ENCODE measurements around the gene C19orf25. TPM values are rescaled to one million over a fixed set of nuclear protein-coding genes. Genes with fewer than 3 reads are reported as not detected.

The C19orf25 gene
- total and polyA plus RNA-seq, 10 of the 15 experiments (the other 5 are each of a cell fraction or from before 2014, with no cell fraction given): 1.2 to 67.0 (median 25.6) TPM

DNA sequence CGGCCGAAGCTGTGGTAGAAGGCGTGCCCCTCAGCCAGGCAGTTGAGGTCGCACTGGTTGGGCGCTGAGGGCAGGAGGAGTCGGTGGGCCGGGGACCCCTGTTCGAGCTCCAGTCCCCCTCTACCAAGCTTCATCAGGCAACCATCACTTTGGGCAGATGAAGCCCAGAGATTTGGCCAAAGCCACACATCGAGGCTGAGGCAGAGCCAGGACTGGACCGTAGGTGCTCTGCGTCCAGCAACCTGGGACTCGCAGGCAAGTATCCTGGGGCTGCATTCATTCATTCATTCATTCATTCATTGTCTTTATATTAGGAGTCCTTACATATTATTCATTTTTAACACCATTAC, 29.5 kb upstream of the C19orf25 start:
- ChIA-PET POLR2A (no interaction called here), CTCF (interaction anchor here (1.0 kb wide), 1 partner anchor 11 kb away, joined by 5 read pairs; no protein-coding TSS in a partner anchor), RAD21 (ENCODE audit: unreplicated experiment) (no interaction called here), SMC1A (ENCODE audit: uncharacterized antibody, unreplicated experiment) (no interaction called here)
- Histone ChIP-seq H3K4me1 (ENCODE audit: control insufficient read depth, insufficient read depth, low read length) (no peaks in the 10 kb centered on the region), H4K20me1 (ENCODE audit: control insufficient read depth, insufficient read depth) (no peaks in the 10 kb centered on the region), H3K36me3 (ENCODE audit: control insufficient read depth in 2 of 2, insufficient read depth in 2 of 2, low read length in 1 of 2) (no peaks in the 10 kb centered on the region), H3K27me3 (replicated peaks in 1 of 2; ENCODE audit: control insufficient read depth in 2 of 2, insufficient read depth in 2 of 2, low read length in 1 of 2) (no peaks in the 10 kb centered on the region; a peak in 2 of 4 replicates), H3K79me2 (ENCODE audit: control insufficient read depth, insufficient read depth, low read length) (no peaks in the 10 kb centered on the region), H2AFZ (ENCODE audit: control insufficient read depth, low read depth, low read length) (no peak overlapping the region), H3K4me2 (ENCODE audit: control insufficient read depth, insufficient read depth) (no peak overlapping the region), H3K4me3 (no peak overlapping the region), H3K9ac (ENCODE audit: control insufficient read depth, insufficient read depth, low read length) (no peak overlapping the region), H3K9me3 (replicated peaks; ENCODE audit: control insufficient read depth, insufficient read depth, low read length) (no peaks in the 10 kb centered on the region; the same call in 2 of the 3 replicates), H3K27ac (ENCODE audit: control insufficient read depth, insufficient read depth) (no peak overlapping the region)
- no peak for DNase-seq (ENCODE audit: low read depth, low spot score)
- 50% methylated on average over 12 of the region's 12 CpGs for WGBS (ENCODE audit: insufficient coverage, insufficient replicate concordance, low lambda C conversion rate, missing lambda C conversion rate)
- peak; percentile 74 for TF ChIP-seq ZNF24 (IDR thresholded peaks at IDR 0.05)
- no peak for TF ChIP-seq FOXM1 (IDR thresholded peaks at IDR 0.05; ENCODE audit: low read depth, low read length)
- TF ChIP-seq STAT3 (IDR thresholded peaks at IDR 0.05; ENCODE audit: low read depth, low read length): no peak
- no peak for TF ChIP-seq SPI1 (IDR thresholded peaks at IDR 0.05; ENCODE audit: borderline replicate concordance, insufficient read depth, low read depth, low read length)
- no peak for FAIRE-seq
- ATAC-seq: no peak
- in situ Hi-C loops (cut with MboI) (no loop called here), intact Hi-C loops (cut with micrococcal nuclease; ENCODE audit: unreplicated experiment) (no loop called here)
- BruUV-seq (replicated peaks): no TSS peak

DNA sequence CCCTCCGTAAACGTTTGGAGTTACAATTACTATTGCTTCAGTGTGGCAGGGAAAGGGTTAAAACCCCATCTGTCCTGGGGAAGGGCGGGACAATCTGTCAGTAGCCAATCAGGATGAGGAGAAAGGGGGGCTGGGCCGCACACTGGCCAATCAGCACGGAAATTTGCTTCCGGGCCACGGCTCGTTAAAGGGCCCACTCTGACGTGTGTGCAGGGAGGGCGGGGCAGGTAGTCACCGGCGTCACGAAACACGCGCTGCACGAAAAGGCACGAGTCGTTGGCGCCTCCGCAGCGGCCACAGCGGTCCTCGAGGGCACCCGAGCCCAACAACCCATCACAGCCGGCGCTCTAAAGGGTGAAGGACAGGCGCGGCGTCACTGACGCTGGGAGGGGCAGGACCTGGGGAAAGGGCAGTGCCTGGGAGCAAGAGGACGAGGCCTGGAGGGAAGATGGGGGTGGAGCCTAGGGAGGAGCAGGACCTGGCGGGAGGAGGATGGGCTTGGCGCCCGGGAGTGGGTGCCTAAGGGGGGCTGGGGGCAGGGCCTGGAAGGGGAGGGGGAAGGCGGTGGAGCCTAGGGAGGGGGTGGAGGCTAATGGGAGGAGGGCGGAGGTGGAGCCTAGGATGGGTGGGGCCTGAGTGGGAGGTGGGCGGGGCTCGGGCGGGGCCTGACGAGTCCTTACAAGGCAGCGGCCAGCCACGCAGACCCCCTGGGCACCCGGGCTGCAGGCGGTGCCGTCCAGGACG, 28.9 kb upstream of the C19orf25 start:
- in situ Hi-C loops (cut with MboI) (no loop called here), intact Hi-C loops (cut with micrococcal nuclease; ENCODE audit: unreplicated experiment) (no loop called here)
- no peaks in the 10 kb centered on the region for H4K20me1 ChIP-seq (ENCODE audit: control insufficient read depth, insufficient read depth)
- H2AFZ ChIP-seq (ENCODE audit: control insufficient read depth, low read depth, low read length): peak overlapping the region; percentile 87
- no peaks in the 10 kb centered on the region for H3K4me1 ChIP-seq (ENCODE audit: control insufficient read depth, insufficient read depth, low read length)
- no TSS peak for BruUV-seq (replicated peaks)
- ATAC-seq: peak; percentile 82
- ChIA-PET SMC1A (ENCODE audit: uncharacterized antibody, unreplicated experiment) (no interaction called here), CTCF (interaction anchor here (1.0 kb wide), 1 partner anchor 11 kb away, joined by 5 read pairs; no protein-coding TSS in a partner anchor), RAD21 (ENCODE audit: unreplicated experiment) (no interaction called here), POLR2A (no interaction called here)
- peak overlapping the region; percentile 42; the same call in 1 of the 2 replicates for H3K4me3 ChIP-seq
- H3K27ac ChIP-seq (ENCODE audit: control insufficient read depth, insufficient read depth): no peak overlapping the region
- H3K36me3 ChIP-seq (ENCODE audit: control insufficient read depth in 2 of 2, insufficient read depth in 2 of 2, low read length in 1 of 2): no peaks in the 10 kb centered on the region
- 18% methylated on average over 33 of the region's 46 CpGs for WGBS (ENCODE audit: insufficient coverage, insufficient replicate concordance, low lambda C conversion rate, missing lambda C conversion rate)
- no peak overlapping the region for H3K9ac ChIP-seq (ENCODE audit: control insufficient read depth, insufficient read depth, low read length)
- FAIRE-seq: peak; percentile 74
- H3K27me3 ChIP-seq (replicated peaks in 1 of 2; ENCODE audit: control insufficient read depth in 2 of 2, insufficient read depth in 2 of 2, low read length in 1 of 2): no peaks in the 10 kb centered on the region; a peak in 2 of 4 replicates
- H3K79me2 ChIP-seq (ENCODE audit: control insufficient read depth, insufficient read depth, low read length): no peaks in the 10 kb centered on the region
- peak; percentile 32 for DNase-seq (ENCODE audit: low read depth, low spot score)
- H3K4me2 ChIP-seq (ENCODE audit: control insufficient read depth, insufficient read depth): peak overlapping the region; percentile 79
- H3K9me3 ChIP-seq (replicated peaks; ENCODE audit: control insufficient read depth, insufficient read depth, low read length): no peaks in the 10 kb centered on the region; the same call in 2 of the 3 replicates
- TF ChIP-seq, protein P1, sequence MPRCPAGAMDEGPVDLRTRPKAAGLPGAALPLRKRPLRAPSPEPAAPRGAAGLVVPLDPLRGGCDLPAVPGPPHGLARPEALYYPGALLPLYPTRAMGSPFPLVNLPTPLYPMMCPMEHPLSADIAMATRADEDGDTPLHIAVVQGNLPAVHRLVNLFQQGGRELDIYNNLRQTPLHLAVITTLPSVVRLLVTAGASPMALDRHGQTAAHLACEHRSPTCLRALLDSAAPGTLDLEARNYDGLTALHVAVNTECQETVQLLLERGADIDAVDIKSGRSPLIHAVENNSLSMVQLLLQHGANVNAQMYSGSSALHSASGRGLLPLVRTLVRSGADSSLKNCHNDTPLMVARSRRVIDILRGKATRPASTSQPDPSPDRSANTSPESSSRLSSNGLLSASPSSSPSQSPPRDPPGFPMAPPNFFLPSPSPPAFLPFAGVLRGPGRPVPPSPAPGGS (IDR thresholded peaks at IDR 0.05; ENCODE audit: borderline replicate concordance, insufficient read depth, low read depth, low read length, poor library complexity, severe bottlenecking): no peak
- TF ChIP-seq FOXM1 (IDR thresholded peaks at IDR 0.05; ENCODE audit: low read depth, low read length) (no peak), HDAC6 (IDR thresholded peaks at IDR 0.05; ENCODE audit: unreplicated experiment) (no peak), FOS (IDR thresholded peaks at IDR 0.05; ENCODE audit: borderline replicate concordance, extremely low read depth, insufficient read length) (peak; percentile 57), HDGF (IDR thresholded peaks at IDR 0.05) (no peak), TCF7 (IDR thresholded peaks at IDR 0.05; ENCODE audit: borderline replicate concordance) (no peak), LARP7 (IDR thresholded peaks at IDR 0.05) (no peak)
- TF ChIP-seq, protein P2, sequence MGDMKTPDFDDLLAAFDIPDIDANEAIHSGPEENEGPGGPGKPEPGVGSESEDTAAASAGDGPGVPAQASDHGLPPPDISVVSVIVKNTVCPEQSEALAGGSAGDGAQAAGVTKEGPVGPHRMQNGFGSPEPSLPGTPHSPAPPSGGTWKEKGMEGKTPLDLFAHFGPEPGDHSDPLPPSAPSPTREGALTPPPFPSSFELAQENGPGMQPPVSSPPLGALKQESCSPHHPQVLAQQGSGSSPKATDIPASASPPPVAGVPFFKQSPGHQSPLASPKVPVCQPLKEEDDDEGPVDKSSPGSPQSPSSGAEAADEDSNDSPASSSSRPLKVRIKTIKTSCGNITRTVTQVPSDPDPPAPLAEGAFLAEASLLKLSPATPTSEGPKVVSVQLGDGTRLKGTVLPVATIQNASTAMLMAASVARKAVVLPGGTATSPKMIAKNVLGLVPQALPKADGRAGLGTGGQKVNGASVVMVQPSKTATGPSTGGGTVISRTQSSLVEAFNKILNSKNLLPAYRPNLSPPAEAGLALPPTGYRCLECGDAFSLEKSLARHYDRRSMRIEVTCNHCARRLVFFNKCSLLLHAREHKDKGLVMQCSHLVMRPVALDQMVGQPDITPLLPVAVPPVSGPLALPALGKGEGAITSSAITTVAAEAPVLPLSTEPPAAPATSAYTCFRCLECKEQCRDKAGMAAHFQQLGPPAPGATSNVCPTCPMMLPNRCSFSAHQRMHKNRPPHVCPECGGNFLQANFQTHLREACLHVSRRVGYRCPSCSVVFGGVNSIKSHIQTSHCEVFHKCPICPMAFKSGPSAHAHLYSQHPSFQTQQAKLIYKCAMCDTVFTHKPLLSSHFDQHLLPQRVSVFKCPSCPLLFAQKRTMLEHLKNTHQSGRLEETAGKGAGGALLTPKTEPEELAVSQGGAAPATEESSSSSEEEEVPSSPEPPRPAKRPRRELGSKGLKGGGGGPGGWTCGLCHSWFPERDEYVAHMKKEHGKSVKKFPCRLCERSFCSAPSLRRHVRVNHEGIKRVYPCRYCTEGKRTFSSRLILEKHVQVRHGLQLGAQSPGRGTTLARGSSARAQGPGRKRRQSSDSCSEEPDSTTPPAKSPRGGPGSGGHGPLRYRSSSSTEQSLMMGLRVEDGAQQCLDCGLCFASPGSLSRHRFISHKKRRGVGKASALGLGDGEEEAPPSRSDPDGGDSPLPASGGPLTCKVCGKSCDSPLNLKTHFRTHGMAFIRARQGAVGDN (IDR thresholded peaks at IDR 0.05): peak; percentile 45; the same call in 1 of the 2 replicates

All from GM12878 (cell line).